ENCODE results near the gene MARK1. TPM values are rescaled to one million over a fixed set of nuclear protein-coding genes. Genes with fewer than 3 reads are reported as not detected.
A peak's percentile ranks its signal among the peaks of the same experiment; 100 is the strongest.

The MARK1 gene
- total and polyA plus RNA-seq, 2 experiments from 2014 or later, result 11.1 to 13.6 TPM

DNA sequence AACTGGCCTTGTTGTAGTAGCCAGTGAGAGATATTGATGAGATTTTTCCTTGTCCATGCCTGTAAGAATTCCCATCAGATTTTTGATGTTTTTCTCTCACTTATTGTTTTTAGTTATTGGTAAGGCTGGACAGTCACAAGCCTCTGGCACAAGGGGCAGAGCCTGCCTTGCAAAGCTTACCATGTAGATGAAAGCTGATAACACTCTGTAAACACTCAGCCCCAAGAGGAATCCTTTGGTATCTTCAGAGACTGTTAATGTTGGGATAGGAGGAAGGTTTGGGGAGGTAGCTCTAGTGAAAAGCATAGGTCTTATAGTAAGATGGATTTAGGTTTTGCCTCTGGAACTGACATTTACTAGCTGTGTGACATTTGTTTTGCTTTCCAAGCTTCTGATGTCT lies 37.7 kb downstream of the MARK1 start:
- H3K4me3 ChIP-seq, result no peak overlapping the region
- TF ChIP-seq STAT1 (IDR thresholded peaks at IDR 0.05; ENCODE audit: unreplicated experiment), result no peak
- TF ChIP-seq, protein P1, sequence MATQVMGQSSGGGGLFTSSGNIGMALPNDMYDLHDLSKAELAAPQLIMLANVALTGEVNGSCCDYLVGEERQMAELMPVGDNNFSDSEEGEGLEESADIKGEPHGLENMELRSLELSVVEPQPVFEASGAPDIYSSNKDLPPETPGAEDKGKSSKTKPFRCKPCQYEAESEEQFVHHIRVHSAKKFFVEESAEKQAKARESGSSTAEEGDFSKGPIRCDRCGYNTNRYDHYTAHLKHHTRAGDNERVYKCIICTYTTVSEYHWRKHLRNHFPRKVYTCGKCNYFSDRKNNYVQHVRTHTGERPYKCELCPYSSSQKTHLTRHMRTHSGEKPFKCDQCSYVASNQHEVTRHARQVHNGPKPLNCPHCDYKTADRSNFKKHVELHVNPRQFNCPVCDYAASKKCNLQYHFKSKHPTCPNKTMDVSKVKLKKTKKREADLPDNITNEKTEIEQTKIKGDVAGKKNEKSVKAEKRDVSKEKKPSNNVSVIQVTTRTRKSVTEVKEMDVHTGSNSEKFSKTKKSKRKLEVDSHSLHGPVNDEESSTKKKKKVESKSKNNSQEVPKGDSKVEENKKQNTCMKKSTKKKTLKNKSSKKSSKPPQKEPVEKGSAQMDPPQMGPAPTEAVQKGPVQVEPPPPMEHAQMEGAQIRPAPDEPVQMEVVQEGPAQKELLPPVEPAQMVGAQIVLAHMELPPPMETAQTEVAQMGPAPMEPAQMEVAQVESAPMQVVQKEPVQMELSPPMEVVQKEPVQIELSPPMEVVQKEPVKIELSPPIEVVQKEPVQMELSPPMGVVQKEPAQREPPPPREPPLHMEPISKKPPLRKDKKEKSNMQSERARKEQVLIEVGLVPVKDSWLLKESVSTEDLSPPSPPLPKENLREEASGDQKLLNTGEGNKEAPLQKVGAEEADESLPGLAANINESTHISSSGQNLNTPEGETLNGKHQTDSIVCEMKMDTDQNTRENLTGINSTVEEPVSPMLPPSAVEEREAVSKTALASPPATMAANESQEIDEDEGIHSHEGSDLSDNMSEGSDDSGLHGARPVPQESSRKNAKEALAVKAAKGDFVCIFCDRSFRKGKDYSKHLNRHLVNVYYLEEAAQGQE (IDR thresholded peaks at IDR 0.05; ENCODE audit: unreplicated experiment), result no peak
- TF ChIP-seq, protein P2, sequence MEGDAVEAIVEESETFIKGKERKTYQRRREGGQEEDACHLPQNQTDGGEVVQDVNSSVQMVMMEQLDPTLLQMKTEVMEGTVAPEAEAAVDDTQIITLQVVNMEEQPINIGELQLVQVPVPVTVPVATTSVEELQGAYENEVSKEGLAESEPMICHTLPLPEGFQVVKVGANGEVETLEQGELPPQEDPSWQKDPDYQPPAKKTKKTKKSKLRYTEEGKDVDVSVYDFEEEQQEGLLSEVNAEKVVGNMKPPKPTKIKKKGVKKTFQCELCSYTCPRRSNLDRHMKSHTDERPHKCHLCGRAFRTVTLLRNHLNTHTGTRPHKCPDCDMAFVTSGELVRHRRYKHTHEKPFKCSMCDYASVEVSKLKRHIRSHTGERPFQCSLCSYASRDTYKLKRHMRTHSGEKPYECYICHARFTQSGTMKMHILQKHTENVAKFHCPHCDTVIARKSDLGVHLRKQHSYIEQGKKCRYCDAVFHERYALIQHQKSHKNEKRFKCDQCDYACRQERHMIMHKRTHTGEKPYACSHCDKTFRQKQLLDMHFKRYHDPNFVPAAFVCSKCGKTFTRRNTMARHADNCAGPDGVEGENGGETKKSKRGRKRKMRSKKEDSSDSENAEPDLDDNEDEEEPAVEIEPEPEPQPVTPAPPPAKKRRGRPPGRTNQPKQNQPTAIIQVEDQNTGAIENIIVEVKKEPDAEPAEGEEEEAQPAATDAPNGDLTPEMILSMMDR (conservative IDR thresholded peaks at IDR 0.05; ENCODE audit: low read depth in 2 of 2), result no peak
- TF ChIP-seq, protein P3, sequence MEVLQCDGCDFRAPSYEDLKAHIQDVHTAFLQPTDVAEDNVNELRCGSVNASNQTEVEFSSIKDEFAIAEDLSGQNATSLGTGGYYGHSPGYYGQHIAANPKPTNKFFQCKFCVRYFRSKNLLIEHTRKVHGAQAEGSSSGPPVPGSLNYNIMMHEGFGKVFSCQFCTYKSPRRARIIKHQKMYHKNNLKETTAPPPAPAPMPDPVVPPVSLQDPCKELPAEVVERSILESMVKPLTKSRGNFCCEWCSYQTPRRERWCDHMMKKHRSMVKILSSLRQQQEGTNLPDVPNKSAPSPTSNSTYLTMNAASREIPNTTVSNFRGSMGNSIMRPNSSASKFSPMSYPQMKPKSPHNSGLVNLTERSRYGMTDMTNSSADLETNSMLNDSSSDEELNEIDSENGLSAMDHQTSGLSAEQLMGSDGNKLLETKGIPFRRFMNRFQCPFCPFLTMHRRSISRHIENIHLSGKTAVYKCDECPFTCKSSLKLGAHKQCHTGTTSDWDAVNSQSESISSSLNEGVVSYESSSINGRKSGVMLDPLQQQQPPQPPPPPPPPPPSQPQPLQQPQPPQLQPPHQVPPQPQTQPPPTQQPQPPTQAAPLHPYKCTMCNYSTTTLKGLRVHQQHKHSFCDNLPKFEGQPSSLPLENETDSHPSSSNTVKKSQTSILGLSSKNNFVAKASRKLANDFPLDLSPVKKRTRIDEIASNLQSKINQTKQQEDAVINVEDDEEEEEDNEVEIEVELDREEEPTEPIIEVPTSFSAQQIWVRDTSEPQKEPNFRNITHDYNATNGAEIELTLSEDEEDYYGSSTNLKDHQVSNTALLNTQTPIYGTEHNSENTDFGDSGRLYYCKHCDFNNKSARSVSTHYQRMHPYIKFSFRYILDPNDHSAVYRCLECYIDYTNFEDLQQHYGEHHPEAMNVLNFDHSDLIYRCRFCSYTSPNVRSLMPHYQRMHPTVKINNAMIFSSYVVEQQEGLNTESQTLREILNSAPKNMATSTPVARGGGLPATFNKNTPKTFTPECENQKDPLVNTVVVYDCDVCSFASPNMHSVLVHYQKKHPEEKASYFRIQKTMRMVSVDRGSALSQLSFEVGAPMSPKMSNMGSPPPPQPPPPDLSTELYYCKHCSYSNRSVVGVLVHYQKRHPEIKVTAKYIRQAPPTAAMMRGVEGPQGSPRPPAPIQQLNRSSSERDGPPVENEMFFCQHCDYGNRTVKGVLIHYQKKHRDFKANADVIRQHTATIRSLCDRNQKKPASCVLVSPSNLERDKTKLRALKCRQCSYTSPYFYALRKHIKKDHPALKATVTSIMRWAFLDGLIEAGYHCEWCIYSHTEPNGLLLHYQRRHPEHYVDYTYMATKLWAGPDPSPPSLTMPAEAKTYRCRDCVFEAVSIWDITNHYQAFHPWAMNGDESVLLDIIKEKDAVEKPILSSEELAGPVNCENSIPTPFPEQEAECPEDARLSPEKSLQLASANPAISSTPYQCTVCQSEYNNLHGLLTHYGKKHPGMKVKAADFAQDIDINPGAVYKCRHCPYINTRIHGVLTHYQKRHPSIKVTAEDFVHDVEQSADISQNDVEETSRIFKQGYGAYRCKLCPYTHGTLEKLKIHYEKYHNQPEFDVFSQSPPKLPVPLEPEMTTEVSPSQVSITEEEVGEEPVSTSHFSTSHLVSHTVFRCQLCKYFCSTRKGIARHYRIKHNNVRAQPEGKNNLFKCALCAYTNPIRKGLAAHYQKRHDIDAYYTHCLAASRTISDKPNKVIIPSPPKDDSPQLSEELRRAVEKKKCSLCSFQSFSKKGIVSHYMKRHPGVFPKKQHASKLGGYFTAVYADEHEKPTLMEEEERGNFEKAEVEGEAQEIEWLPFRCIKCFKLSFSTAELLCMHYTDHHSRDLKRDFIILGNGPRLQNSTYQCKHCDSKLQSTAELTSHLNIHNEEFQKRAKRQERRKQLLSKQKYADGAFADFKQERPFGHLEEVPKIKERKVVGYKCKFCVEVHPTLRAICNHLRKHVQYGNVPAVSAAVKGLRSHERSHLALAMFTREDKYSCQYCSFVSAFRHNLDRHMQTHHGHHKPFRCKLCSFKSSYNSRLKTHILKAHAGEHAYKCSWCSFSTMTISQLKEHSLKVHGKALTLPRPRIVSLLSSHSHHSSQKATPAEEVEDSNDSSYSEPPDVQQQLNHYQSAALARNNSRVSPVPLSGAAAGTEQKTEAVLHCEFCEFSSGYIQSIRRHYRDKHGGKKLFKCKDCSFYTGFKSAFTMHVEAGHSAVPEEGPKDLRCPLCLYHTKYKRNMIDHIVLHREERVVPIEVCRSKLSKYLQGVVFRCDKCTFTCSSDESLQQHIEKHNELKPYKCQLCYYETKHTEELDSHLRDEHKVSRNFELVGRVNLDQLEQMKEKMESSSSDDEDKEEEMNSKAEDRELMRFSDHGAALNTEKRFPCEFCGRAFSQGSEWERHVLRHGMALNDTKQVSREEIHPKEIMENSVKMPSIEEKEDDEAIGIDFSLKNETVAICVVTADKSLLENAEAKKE (CRISPR knock-in tag; IDR thresholded peaks at IDR 0.05), result no peak
- TF ChIP-seq ZNF114 (CRISPR knock-in tag; IDR thresholded peaks at IDR 0.05), result no peak
- no peak for TF ChIP-seq ZNF331 (CRISPR knock-in tag; IDR thresholded peaks at IDR 0.05; ENCODE audit: low read depth)
- TF ChIP-seq, protein P4, sequence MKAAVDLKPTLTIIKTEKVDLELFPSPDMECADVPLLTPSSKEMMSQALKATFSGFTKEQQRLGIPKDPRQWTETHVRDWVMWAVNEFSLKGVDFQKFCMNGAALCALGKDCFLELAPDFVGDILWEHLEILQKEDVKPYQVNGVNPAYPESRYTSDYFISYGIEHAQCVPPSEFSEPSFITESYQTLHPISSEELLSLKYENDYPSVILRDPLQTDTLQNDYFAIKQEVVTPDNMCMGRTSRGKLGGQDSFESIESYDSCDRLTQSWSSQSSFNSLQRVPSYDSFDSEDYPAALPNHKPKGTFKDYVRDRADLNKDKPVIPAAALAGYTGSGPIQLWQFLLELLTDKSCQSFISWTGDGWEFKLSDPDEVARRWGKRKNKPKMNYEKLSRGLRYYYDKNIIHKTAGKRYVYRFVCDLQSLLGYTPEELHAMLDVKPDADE (IDR thresholded peaks at IDR 0.05), result no peak
- no peak for TF ChIP-seq POLR2AphosphoS5 (IDR thresholded peaks at IDR 0.05; ENCODE audit: low read depth)
- no peak for TF ChIP-seq NANOG (IDR thresholded peaks at IDR 0.05; ENCODE audit: borderline replicate concordance)
- no peak for TF ChIP-seq EZH2phosphoT487 (IDR thresholded peaks at IDR 0.05; ENCODE audit: unreplicated experiment)
- no peak for TF ChIP-seq JUNB (IDR thresholded peaks at IDR 0.05; ENCODE audit: unreplicated experiment)
- TF ChIP-seq CREB1 (CRISPR knock-in tag; IDR thresholded peaks at IDR 0.05; ENCODE audit: low read depth), result no peak
- TF ChIP-seq EZH2 (IDR thresholded peaks at IDR 0.05; ENCODE audit: low read depth, unreplicated experiment), result no peak
- no peak overlapping the region for H2AFZ ChIP-seq
- no peaks in the 10 kb centered on the region for H3K27me3 ChIP-seq (ENCODE audit: insufficient read depth)
- no peak overlapping the region for H3K4me3 Mint-ChIP-seq
- peaks cover 18% of the 10 kb centered on the region; the same call in 1 of the 2 replicates for H3K4me1 ChIP-seq (ENCODE audit: insufficient read depth)
- no peaks in the 10 kb centered on the region for H3F3A ChIP-seq (replicated peaks; ENCODE audit: low read depth)
- peaks cover 26% of the 10 kb centered on the region for H3K4me1 Mint-ChIP-seq
- H3K9me3 Mint-ChIP-seq, result no peaks in the 10 kb centered on the region
- no peaks in the 10 kb centered on the region for H3K9me2 ChIP-seq (ENCODE audit: insufficient read depth)
- DNase-seq (ENCODE audit: low spot score), result peak; percentile 41
- H3K27ac Mint-ChIP-seq, result peak overlapping the region; percentile 59; the same call in 1 of the 2 replicates
- H3K4me2 ChIP-seq, result no peak overlapping the region
- no peaks in the 10 kb centered on the region for H3K36me3 ChIP-seq (ENCODE audit: insufficient read depth)
- ATAC-seq, result peak; percentile 91
- H4K20me1 ChIP-seq (replicated peaks; ENCODE audit: insufficient read depth), result peaks cover 8% of the 10 kb centered on the region; the same call in 1 of the 2 replicates
- H3K36me3 Mint-ChIP-seq (ENCODE audit: low read depth), result no peaks in the 10 kb centered on the region
- H3K79me2 ChIP-seq (replicated peaks; ENCODE audit: insufficient read depth), result peaks cover 97% of the 10 kb centered on the region
- H3K27ac ChIP-seq (ENCODE audit: low read depth), result no peak overlapping the region
- H3K27me3 Mint-ChIP-seq (ENCODE audit: insufficient read depth, low read depth, poor library complexity), result no peaks in the 10 kb centered on the region
